GM21423 (cell line): Measurements from ENCODE around the gene ATP8B3.

Experiments used
- ATAC-seq: cut with Tn5 transposase; IDR thresholded peaks from one replicate; pipeline ENCODE4 v1.9.1; 2021; ENCODE audit warnings: mild to moderate bottlenecking, moderate library complexity; ENCODE audit not compliant: unreplicated experiment

Gene ATP8B3

DNA sequence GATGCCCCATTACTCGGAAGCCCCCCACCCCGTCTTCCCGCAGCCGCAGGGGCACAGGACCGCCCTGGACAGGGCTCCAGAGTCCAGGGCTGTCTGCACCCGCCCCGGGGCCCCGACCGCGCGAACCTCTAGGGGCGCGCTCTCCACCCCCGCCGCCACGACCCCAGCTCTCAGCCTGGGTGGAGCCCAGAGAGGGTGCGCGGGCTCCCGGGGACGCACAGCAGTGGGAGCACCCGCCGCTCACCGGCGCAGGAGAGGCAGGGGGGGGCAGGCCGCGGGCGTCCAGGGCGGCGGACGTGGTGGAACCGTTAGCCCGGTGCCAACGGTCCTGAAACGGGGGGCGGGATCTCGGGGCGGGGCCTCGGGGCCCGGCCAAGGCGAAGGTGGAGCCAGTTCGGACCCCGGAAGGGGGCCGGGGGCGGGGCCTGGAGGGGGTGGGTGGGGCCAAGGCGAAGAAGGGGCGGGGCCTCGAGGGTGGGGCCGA, at the start of gene ATP8B3:
Gene ATP8B3, minus strand, starts transcription at position 335 of the 484 bp plus-strand sequence. CDS start 540 bp downstream, outside the sequence.
- no peak for ATAC-seq

DNA sequence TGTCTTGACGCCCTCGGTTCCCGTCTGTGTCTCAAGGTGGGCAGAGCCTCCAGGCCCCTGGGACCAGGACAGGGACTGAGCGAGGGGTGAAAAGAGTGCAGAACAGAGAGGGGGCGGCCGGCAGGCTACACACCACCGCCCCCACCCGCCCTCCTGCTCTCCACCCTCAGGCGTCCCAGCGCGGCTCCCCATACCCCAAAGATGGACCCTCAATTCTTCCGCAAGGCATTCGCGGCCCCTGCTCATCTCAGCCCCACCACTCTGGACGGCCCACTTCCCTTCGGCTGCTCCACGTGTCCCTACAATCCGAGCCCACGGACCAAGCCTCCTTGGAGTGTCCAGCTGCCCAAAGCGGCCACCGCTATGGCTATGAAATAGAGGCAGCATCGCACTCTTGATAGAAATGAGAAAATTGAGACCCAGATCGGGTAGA, 49.5 kb upstream of the ATP8B3 start:
- ATAC-seq, result no peak

DNA sequence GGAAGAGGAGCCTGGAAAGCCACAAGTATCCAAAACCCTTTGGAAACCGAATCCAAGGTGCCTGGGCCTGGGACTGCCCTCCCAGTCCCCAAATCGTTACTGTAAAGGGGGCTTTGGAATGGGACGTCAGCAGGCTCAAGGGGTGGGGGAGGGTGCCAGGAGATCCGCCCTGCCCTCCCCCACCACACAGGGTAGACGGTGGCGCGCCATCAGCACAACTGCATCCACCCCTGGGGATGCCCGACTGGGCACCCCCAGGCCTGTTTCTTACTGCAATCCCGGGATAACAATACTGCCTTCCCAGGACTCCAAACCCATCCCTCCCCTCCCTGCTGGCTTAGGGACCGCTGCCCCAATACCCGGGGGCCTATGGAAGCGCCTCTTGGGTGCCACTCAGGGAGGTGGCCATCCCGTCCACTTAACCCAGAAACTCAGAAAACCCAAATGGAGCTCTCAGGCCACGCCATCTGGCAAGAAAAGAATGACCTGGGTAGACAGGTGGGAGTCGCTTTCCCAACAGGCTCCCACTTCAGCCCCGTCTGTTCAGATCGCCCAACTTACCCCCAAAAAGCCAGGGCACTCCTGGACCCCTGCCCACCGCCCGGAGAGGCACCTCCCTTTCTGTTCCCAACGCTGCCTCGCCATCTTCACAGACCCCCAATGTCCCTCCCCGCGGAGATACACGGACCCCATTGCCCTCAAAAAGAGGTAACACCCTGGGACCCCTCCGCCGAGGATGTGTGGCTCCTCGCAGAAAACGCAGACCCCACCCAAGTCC, 48.9 kb upstream of the ATP8B3 start:
- no peak for ATAC-seq

- no peak for ATAC-seq
Observed at GRCh38 chr19:1860042-1860775, 48.1 kb upstream of the ATP8B3 start.

GRCh38 chr19:1859331-1859781, 47.3 kb upstream of the ATP8B3 start:
- no peak for ATAC-seq

GRCh38 chr19:1858412-1859081, 46.5 kb upstream of the ATP8B3 start:
- ATAC-seq, result no peak

DNA sequence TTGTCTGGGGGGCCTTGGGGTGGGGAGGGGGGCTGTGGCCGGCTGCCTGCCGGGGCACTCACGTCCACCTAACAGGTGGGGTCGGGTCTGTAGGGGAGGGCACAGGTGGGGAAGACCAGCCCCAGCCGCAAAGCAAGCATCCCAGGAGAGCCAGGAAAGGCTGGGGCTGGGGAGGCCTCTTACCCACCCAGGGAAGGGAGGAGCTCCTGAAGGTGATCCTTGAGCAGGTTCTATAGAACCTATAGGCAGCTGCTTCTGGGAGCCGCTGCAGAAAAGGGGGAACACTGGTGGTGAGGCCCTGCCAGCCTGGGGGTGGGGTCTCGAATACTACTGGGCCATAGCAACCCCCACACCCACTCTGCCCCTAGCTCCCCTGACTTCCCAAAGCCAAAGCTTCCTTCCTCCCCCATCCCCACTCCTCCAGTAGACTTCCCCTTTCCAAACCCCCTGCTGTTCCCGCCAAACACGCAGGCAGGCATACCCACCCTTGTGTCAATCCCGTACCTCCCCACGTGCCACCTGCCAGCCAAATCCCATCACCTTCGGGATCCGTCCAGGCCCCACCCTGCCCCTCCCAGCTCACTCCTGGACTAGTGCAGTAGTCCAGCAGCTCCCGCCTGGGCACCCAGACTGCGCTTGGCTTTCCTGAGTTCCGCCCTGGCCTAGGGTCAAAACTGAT, 45.7 kb upstream of the ATP8B3 start:
- ATAC-seq, result no peak

DNA sequence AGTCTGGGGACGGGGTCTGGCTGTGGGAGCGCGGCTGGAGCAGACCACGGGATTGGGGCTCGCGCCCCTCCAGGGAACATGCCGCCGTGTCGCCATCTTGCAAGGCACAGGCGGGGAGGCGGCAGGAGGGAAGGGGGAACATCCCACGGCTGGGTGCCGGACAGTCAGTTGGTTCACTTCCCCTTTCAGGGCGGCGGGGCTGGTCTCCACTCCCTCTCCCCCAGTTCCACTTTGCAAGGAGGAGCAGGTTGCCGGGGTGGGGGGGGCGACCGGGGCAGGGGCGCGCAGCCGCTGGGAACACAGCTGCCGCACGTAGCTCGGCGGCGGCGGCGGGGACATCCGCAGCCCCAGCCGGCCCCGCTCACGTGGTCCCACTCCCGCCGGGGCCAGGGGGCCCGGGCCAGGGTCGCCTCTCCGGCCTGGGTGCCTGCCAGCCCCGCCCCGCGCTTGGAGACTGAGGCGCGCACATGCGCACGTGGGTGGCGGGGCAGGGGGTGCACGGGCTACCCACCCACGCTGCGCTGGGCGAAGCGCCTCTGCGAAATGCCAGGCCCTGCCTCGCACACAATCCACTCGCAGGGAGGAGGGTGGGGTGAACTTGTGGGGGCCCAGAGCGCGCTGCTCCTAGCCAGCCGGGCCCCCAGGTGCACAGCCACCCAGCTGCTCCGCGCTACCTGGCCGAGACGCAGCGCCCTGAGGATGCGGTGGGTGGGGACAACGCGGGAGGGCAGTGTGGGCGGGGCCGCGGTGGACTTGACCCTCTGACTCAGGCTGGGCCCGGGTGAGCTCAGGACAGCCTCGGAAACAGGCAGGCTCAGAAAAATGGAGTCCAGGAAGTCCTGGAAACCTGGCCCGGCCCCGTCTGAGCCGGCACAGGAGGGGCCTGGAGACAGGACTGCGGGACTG, 44.9 kb upstream of the ATP8B3 start:
- no peak for ATAC-seq

- no peak for ATAC-seq
Observed at GRCh38 chr19:1856345-1856697, 44.2 kb upstream of the ATP8B3 start.

GRCh38 chr19:1855828-1856255, 43.8 kb upstream of the ATP8B3 start:
- no peak for ATAC-seq

GRCh38 chr19:1855040-1855827, 43.2 kb upstream of the ATP8B3 start:
- peak; percentile 49 for ATAC-seq

GRCh38 chr19:1854542-1855039, 42.5 kb upstream of the ATP8B3 start:
- ATAC-seq, result no peak

DNA sequence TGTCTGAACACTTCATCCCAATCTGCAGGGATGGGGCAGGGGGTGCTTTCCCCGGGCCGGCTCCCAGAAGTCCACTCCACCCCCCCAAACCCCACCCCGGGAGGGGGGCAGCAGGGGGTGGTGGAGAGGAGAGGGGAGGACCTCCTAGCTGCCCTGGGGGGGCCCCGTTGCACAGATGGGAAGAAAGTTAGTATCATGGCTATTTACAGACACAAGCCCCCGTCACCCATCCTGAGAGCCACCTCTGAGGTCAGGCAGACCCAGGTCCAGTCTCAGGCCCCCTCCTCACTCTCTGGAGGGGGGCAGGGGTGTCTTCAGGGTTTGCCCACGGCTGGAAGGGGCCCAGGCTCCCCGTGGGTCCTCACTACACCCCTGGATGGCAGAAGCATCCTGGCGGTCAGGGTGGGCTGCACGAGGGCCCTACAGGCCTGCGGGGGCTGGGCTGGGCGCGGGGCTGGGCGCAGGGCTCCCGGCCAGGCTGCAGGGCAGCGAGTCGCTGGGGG, 42.0 kb upstream of the ATP8B3 start:
- ATAC-seq, result no peak

DNA sequence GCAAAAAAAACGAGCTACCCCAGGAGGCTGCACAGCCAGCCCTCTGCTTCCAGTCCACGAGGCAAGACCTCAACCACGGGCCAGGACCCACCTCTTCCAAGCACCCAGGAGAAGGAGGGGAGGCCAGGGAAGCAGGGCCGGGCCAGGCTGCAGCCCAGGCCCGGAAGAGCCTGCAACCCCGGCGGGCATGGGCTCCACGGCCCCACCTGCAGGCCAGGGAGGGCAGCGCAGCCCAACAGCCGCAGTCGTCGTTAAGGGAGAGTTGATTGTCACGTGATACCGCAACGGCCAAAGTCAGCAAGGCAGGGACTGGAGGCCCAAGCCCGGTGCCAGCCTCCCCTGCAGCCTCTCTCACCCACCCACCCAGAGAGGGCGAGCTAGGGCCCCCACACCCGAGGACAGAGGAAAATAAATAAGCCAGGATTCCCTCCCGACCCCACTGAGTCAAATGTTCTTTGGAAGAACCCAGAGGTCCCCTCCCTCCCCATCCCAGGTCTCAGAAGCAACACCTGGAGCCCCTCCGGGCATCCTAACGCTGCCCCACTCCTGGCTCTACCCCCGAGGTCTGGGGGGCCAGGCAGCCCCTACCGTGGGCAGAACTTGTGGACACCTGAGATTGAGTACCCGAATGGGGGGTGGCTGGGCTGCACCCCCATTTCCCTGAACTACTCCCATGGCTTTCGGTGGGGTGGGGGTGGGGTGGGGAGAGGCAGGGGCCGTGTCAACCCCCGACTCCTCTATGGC, 41.4 kb upstream of the ATP8B3 start:
- no peak for ATAC-seq

- ATAC-seq, result no peak
Observed at GRCh38 chr19:1852581-1853128, 40.6 kb upstream of the ATP8B3 start.

DNA sequence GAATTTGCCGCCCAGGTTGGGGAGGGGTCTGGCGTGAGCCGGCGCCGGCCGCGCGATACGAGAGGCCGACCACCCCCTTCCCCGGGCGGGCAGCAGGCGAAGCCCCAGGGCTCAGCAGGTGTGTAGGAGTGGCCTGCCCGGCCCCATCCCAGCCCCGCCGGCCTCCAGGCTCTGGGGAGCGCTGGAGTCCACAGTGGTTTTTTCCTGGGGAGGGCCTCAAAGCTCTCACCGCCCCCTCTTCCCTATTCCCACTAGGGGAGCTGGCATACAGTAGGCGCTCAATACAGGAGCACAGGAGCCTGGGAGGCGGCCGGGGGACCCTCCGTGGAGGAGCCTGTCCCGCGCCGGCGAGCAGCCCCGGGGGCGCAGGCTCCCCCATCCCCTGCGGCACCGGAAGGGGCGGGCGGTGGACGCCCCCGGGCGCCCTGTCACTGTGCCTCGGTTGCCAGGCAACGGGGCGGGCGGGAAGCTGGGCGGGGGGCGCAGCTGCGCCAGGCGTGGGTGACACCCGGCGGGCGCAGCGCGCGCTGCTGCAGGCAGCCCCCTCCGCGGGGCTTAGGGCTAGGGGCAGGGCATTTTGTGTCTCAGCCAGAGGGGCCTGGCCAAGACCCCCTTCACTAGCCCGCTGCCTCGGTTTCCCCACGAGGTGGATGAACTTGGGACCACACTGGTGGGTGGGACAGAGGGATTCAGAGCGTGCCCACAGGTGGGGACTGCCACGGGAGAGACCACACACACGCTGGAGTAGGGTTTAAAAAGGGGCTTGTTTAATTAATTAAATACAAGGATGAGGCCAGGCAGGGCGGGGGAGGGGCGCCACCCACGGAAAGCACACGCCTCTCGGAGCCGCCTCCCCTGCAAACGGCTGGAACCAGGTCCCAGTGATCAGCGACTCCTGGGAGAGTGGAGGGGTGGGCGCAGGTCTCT, 39.8 kb upstream of the ATP8B3 start:
- no peak for ATAC-seq
